Omental fat pad (tissue), 4 donors: ENCODE results near the gene ZNF846. TPM values are rescaled to one million over a fixed set of nuclear protein-coding genes. Genes with fewer than 3 reads are reported as not detected.
"Not testable (repeated sequence)": the region's sequence is repeated elsewhere in the genome, so short reads cannot be mapped to it uniquely, and the experiment has no call there.

Source experiments
- ATAC-seq: fragments of 150-250 bp; one replicate; pipeline ENCODE4 v1.9.1; 2016; ENCODE audit warnings: mild to moderate bottlenecking, moderate library complexity; ENCODE audit not compliant: low FRiP score
- DNase-seq: peaks from one replicate; pipeline ENCODE4 v3.0.0-alpha.2; 2019; ENCODE audit warnings: low spot score
- CTCF ChIP-seq, 3 donors: fragments of 450-650 bp; IDR thresholded peaks; one replicate each; pipeline ENCODE4 v1.5.1; 2016 to 2017; ENCODE audit warnings: antibody characterized with exemption in 3 of 3, mild to moderate bottlenecking in 3 of 3, moderate library complexity in 2 of 3
- total RNA-seq, 4 donors: library from RNA; depleted of rRNA; stranded (reverse); fragments of >200 nt; gene quantifications; one replicate each; pipeline ENCODE4 v1.1.0, GENCODE V29; 2016

ZNF846 gene
- total RNA-seq, 4 donors from 2014 or later, result 6.5 to 21.4 (median 11.0) TPM

GRCh38 chr19:9727644-9728043, 40.9 kb downstream of the ZNF846 start:
- no peak for ATAC-seq
- TF ChIP-seq CTCF (IDR thresholded peaks at IDR 0.05), result no peak
- DNase-seq, result no peak

DNA sequence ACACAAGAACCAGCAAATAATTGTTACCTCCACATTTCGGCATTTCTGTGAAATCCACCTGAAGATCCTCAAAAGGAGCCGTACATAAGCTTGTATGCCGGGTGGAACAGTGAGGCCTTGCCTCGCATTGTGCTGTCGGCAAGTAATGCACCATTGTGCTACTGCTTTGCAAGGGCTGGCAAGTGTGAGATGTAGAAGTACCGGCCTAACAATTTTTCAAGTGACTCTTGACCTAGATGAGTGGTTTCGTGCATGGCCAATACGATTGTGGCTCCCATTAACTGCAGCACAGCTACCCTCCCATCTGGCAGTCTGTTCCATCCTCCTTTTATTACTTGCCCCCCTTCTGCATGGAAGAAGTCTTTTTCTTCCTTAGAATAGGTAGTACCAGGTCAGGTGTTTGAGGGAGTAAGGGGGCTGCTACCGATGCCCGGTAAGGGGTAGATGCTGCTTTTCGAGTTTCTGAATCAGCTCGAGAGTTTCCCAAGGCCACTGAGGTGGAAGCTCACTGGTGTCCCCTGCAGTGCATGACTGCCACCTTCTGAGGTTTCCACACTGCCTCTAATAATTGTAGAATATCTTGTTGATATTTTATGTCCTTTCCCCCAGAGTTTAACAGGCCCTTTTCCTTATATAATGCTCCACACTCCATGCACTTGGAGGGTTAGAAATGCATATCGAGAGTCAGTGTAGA, 42.9 kb downstream of the ZNF846 start:
- not testable (repeated sequence) for ATAC-seq, DNase-seq

- ATAC-seq (no peak), DNase-seq (no peak)
- no peak for TF ChIP-seq CTCF (IDR thresholded peaks at IDR 0.05)
These were observed 44.4 kb downstream of the ZNF846 start for GRCh38 chr19:9724157-9724556.

DNA sequence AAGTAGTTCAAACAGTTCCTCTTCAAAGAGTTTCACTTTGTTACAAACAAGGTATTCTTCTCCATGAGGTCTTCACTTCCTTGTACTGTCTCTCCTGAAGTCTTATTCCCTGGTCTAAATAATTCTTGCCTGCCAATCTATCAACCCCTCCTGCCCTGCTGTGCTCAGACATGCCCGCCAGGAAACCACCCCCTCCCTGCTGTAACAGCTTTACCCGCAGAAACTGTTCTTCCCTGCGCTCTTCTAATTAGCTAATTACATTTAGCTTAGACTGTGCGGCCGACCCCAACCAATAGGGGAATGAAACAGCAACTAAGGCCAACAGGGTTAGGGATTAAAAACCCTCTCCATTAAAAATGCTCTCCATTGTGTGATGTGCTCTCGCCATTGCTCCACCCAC, 46.7 kb downstream of the ZNF846 start:
- no peak for TF ChIP-seq CTCF (IDR thresholded peaks at IDR 0.05)
- no peak for ATAC-seq
- no peak for DNase-seq

DNA sequence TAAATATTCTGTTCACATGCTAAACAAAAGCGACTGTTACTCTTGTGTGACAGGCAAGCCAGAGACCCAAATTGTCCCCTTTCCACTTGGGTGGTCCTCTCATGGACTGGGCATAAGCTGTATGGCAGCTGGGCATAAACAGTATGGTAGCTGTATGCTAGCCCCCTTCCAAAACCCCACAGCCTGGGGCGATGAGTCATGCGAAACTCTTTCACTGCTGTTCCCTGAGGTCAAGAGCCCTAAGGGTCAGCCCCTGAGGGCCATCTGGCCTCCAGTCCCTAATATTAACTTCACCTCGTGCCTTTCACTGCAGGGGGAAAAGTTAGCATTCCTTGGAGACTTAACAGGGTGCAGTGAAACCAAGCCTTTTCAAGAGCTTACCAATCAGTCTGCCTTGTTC, 48.0 kb downstream of the ZNF846 start:
- ATAC-seq (no peak), DNase-seq (no peak)
- no peak for TF ChIP-seq CTCF (IDR thresholded peaks at IDR 0.05)

DNA sequence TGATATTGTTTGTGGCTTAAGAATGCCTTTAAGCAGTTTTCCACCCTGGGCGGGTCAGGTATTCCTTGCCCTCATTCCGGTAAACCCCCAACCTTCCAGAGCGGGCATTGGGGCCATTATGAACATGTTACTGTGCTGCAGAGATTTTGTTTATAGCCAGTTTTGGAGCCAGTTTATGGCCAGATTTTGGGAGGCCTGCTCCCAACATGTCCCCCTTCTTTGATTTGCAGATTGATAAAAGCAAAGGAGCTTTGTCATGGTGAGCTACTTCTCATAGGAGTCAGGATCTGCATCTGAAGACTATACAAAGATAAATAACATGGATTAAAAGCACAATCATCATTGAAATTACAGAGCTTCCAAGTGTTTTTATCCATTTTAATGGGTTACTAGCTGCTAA, 56.7 kb downstream of the ZNF846 start:
- ATAC-seq, result no peak
- no peak for DNase-seq
- no peak for TF ChIP-seq CTCF (IDR thresholded peaks at IDR 0.05)

DNA sequence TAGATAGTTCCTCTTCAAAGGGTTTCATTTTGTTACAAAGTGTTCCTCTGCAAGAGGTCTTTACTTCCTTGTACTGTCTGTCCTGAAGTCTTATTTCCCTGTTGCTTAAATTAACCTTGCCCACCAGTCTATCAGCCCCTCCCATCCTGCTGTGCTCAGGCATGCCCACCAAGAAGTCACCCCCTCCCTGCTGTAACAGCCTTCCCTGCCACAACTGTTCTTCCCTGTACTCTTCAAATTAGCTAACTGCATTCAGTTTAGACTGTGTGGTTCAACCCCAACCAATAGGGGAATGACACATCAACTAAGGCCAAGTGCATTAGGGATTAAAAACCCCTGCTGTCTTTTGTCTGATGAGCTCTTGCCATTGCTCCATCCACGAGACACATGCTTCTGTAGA, 59.2 kb downstream of the ZNF846 start:
- TF ChIP-seq CTCF (IDR thresholded peaks at IDR 0.05), result no peak
- ATAC-seq (no peak), DNase-seq (no peak)
